ENCODE results near the gene SIK2.

- TF ChIP-seq CTCF (IDR thresholded peaks at IDR 0.05; ENCODE audit: borderline replicate concordance, extremely low read depth, low read length, poor library complexity, severe bottlenecking): no peak
- no peak for TF ChIP-seq EZH2 (IDR thresholded peaks at IDR 0.05; ENCODE audit: borderline replicate concordance, low read depth, low read length, severe bottlenecking)
Measured at GRCh38 chr11:111702623-111703022, 100.4 kb downstream of the SIK2 start.

All from DND-41 (cell line).